Large intestine (tissue), 3 donors: ENCODE measurements around the gene ACSM6. TPM values are rescaled to one million over a fixed set of nuclear protein-coding genes. Genes with fewer than 3 reads are reported as not detected.
A peak's percentile ranks its signal among the peaks of the same experiment; 100 is the strongest.
"Not testable (repeated sequence)": the region's sequence is repeated elsewhere in the genome, so short reads cannot be mapped to it uniquely, and the experiment has no call there.

ENCODE experiments used
- DNase-seq, 2 donors: peaks; one replicate each; pipeline versions ENCODE4 v3.0.0 to v3.0.0-alpha.2; 2013
- H3K27ac ChIP-seq: one replicate; pipeline ENCODE4 v1.5.1; 2013; ENCODE audit warnings: low read length
- H3K27me3 ChIP-seq: 2 replicates; pipeline ENCODE4 v1.6.1; 2013; ENCODE audit warnings: low read length; ENCODE audit not compliant: control insufficient read depth, insufficient read depth
- H3K36me3 ChIP-seq: 2 replicates; pipeline ENCODE4 v1.6.1; 2013; ENCODE audit warnings: low read length; ENCODE audit not compliant: control insufficient read depth, insufficient read depth
- H3K4me1 ChIP-seq: one replicate; pipeline ENCODE4 v1.6.1; 2013; ENCODE audit warnings: low read length; ENCODE audit not compliant: control insufficient read depth, insufficient read depth
- H3K4me3 ChIP-seq: one replicate; pipeline ENCODE4 v1.5.1; 2013; ENCODE audit warnings: low read length
- H3K9me3 ChIP-seq: one replicate; pipeline ENCODE4 v1.6.1; 2013; ENCODE audit warnings: mild to moderate bottlenecking, low read depth, low read length, moderate library complexity; ENCODE audit not compliant: control insufficient read depth
- WGBS: methylation state at CpG from one replicate; pipeline ENCODE4 v1.1.5; 2013; ENCODE audit warnings: low lambda C conversion rate; ENCODE audit not compliant: insufficient coverage; 5-methylcytosine and 5-hydroxymethylcytosine counted together
- polyA plus RNA-seq: library from polyadenylated mRNA; unstranded; fragments of 120-200 nt; gene quantifications from one replicate; pipeline ENCODE4 v1.2.1, GENCODE V29; 2013

The ACSM6 gene
- polyA plus RNA-seq, 1 donor, result 0.06 TPM

DNA sequence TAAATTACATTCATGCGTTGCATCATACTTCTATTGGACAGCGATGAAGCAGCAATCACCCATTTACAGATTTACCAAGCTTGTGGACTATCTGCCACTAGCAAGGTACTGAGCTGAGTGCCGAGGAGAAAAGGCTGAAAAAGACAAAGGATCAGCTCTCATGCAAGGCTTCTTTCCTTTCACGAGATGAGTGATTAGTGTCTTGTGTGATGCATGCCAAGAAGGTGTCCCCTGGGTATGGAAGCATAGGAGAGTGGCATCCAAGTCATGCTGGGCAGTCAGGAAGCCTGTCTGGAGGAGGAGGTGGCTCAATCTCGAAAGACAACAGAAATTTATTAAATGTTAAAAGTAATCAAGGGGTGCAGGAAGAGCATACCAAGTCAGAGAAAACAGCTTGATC lies 40.9 kb downstream of the ACSM6 start:
- Histone ChIP-seq H3K9me3 (no peaks in the 10 kb centered on the region), H3K27me3 (no peaks in the 10 kb centered on the region), H3K4me3 (no peak overlapping the region), H3K27ac (no peak overlapping the region), H3K4me1 (peaks cover 6% of the 10 kb centered on the region), H3K36me3 (peaks cover 60% of the 10 kb centered on the region)
- no peak for DNase-seq
- WGBS, result no CpG with 5 or more reads among the region's 5 CpGs

DNA sequence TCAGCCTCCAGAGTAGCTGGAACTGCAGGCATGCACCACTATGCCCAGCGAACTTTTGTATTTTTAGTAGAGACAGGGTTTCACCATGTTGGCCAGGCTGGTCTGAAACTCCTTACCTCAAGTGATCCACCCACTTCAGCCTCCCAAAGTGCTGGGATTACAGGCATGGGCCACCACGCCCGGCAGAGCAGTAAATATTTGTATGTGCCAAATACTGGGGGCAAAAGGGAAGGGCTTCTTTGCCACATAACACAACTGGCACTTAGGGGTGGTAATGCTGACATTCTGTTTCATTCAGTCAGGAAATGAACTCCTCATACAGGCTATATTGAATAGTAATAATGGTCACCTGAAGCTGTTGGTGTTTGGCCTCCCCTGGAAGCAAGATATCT lies 41.6 kb downstream of the ACSM6 start:
- Histone ChIP-seq H3K27me3 (no peaks in the 10 kb centered on the region), H3K4me3 (no peak overlapping the region), H3K4me1 (no peaks in the 10 kb centered on the region), H3K36me3 (peaks cover 67% of the 10 kb centered on the region), H3K27ac (no peak overlapping the region), H3K9me3 (no peaks in the 10 kb centered on the region)
- no peak for DNase-seq
- no CpG with 5 or more reads among the region's 3 CpGs for WGBS

DNA sequence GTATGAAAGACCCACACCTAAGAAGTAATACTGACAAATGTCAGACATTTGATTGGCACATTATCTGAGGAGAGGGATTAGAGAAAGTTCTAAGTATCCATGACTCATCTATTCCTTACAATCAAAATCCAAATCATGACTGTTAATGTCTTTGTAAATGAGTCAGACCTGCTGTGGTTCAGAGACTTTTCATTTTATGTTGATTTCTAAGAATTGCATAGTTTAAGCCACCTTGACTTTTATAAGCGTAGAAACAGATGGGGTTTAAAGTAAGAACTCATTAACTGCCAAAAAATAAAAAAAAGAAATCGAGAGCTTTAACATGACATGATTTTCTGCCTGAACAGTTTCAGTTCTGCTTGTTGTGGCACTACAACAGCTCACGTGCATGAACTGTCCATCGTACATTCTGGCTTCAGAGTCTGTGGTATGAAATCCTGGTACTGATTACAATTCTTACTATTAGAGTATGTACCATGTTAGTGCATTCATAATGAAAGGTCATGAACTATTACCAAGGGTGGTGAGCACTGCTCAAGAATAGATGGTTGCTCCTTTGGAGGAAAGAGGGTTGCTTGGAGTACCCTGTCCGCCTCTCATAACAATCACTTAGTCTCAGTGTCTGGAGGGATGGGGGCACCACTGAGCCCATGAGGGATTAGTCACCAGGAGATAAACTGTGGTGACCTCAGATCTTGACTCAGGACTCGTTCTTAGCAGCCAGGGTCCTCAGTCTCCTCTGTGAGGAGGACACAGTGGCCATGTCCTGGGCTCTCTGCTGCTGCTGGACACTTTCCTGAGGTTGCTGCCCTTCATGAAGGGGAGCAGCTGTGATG lies 42.2 kb downstream of the ACSM6 start:
- Histone ChIP-seq H3K27ac (no peak overlapping the region), H3K4me1 (no peaks in the 10 kb centered on the region), H3K9me3 (no peaks in the 10 kb centered on the region), H3K27me3 (no peaks in the 10 kb centered on the region), H3K4me3 (no peak overlapping the region), H3K36me3 (peaks cover 73% of the 10 kb centered on the region)
- no peak for DNase-seq
- WGBS, result 90% methylated on average over 4 of the region's 6 CpGs

DNA sequence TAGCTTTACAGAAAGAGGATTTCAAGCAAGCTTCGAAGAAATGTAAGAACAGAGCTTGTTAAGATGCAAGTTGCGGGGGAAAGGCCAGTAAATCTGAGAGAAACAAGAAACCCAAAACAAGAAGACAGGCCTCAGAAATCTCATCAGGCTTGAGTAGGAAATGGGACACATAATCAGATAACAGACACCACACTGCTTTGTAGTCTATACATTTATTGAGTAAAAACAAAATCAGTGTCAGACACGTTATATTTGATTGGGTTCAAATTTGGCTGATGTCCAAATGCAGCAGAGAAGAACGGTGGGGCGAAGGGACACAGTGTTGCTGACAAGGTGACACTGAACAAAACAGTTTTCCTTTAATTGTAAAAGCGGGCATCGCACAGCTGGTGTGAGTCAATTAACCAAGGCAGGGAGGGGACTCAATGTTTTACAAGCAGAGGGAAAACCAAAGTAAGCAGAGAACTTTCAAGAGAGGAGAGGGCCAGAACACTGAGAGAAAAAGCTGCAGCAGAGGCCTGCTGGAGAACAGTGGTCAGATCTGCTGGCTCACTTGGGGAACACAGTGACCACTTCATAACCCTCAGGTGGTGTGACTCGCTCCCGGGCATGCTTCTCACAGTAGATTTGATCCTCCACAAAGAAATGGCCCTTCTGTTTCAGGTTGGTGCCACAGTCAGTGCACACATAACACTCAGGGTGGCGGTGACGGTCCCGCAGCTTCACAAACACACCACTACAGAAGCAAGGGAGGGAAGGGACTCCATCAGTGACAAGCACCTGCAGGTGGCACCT lies 43.5 kb downstream of the ACSM6 start:
- DNase-seq, result no peak
- no peaks in the 10 kb centered on the region for H3K27me3 ChIP-seq
- no peaks in the 10 kb centered on the region for H3K9me3 ChIP-seq
- no peak overlapping the region for H3K4me3 ChIP-seq
- H3K36me3 ChIP-seq, result peaks cover 85% of the 10 kb centered on the region
- 100% methylated on average over 2 of the region's 12 CpGs for WGBS
- no peak overlapping the region for H3K27ac ChIP-seq
- H3K4me1 ChIP-seq, result no peaks in the 10 kb centered on the region

DNA sequence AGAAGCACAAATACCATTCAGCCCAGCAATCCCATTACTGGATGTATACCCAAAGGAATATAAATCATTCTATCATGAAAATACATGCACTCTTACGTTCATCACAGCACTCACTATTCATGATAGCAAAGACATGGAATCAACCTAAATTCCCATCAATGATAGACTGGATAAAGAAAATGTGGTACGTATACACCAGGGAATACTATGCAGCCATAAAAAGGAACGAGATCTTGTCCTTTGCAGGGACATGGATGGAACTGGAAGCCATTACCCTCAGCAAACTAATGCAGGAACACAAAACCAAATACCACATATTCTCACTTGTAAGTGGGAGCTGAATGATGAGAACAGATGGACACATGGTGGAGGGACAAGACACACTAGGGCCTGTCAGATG lies 46.1 kb downstream of the ACSM6 start:
- not testable (repeated sequence) for H3K4me1 ChIP-seq, H3K4me3 ChIP-seq, H3K27me3 ChIP-seq, DNase-seq, H3K27ac ChIP-seq, H3K9me3 ChIP-seq
- 100% methylated on average over 2 of the region's 3 CpGs for WGBS
- peaks cover 85% of the 10 kb centered on the region for H3K36me3 ChIP-seq

DNA sequence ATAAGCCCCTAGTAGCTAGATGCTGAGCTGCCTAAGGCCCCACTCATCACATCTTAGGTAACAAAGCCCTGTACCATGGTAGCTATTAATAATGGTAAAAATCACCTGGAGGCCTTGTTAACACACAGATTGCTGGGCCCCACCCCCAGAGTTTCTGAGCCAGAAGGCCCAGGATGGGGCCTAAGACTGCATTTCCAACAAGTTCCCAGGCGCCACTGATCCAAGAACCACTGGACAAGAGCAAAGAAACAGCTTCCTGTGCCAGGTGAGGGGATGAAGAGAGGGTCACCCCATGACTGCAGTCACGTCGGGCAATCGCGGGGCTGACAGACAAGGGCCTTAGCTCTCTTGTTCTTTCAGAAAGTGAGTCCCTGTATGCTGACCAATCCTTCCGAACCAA lies 46.8 kb downstream of the ACSM6 start:
- Histone ChIP-seq H3K36me3 (peaks cover 88% of the 10 kb centered on the region), H3K9me3 (no peaks in the 10 kb centered on the region), H3K4me3 (no peak overlapping the region), H3K27ac (no peak overlapping the region), H3K4me1 (no peaks in the 10 kb centered on the region), H3K27me3 (no peaks in the 10 kb centered on the region)
- DNase-seq, result no peak
- WGBS, result no CpG with 5 or more reads among the region's 6 CpGs

DNA sequence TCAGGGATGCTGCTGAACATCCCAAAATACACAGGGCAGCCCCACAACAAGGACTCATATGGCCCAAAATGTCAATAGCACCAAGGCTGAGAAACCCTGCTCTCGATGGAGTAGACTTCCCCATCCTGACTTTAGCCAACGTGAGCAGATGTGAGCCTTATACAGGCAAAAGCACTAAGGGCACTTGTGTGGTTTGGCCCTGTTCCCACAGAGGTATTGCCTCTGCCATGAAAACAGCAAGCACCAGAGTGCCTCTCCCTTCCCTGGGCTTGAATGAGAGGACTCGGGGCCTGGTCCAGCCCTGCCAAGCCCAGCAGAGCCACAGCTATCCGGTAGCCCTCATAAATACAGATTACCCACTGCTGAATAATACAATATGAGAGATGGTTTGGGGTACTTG lies 47.5 kb downstream of the ACSM6 start:
- H3K27me3 ChIP-seq, result no peaks in the 10 kb centered on the region
- H3K4me3 ChIP-seq, result no peak overlapping the region
- WGBS, result no CpG with 5 or more reads among the region's 4 CpGs
- peaks cover 88% of the 10 kb centered on the region for H3K36me3 ChIP-seq
- no peaks in the 10 kb centered on the region for H3K9me3 ChIP-seq
- H3K4me1 ChIP-seq, result no peaks in the 10 kb centered on the region
- H3K27ac ChIP-seq, result no peak overlapping the region
- no peak for DNase-seq

DNA sequence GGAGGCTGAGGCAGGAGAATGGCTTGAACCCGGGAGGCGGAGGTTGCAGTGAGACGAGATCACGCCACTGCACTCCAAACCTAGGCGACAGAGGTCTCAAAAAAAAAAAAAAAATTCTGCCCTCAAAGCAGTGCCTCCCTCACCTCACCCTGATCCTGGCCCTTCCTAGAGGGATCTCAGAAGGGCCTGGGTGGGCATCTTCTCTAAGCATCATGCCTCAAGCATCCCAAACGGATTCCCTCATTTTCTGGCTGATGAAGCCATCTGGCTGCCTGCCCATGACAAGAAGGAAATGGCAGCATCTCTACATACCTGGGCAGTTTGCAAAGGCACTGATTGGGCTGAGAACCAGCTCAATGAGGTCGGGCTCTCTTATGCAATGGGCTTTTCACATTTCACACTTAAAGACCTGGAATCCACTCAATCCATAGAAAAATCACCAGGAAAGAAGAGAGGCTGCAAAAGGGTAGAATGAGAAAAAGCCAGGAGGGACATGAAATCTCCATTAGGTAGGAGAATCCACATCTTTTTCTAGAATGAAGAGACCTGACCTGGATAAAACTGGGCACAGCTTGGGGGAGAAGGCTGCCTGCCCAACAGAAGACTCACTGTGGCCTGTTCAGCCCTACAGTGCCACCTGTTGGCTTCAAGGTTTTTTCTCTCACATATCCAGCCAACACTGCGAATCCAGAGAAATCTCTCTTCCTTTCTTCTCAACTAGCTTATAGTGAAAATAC lies 48.7 kb downstream of the ACSM6 start:
- Histone ChIP-seq H3K4me3 (no peak overlapping the region), H3K36me3 (peaks cover 88% of the 10 kb centered on the region), H3K4me1 (peaks cover 2% of the 10 kb centered on the region), H3K9me3 (no peaks in the 10 kb centered on the region), H3K27ac (no peak overlapping the region), H3K27me3 (no peaks in the 10 kb centered on the region)
- no peak for DNase-seq
- 57% methylated on average over 1 of the region's 8 CpGs for WGBS

DNA sequence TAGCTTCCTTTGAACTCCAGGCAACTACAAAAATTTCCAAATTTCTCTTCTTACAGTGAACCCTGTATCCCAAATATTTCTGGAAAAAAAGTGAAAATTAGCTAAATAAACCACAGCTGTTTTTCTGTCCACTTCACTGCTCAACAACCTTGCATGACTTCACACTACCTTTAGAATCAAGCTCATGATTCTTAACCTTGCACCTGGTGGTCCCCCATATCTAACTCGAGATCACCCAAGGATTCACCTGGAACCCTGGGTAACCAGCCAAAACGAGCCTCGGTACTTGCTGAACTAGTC lies 49.2 kb downstream of the ACSM6 start:
- H3K27ac ChIP-seq, result no peak overlapping the region
- no peak overlapping the region for H3K4me3 ChIP-seq
- no peaks in the 10 kb centered on the region for H3K27me3 ChIP-seq
- DNase-seq, result no peak
- H3K4me1 ChIP-seq, result peaks cover 2% of the 10 kb centered on the region
- no peaks in the 10 kb centered on the region for H3K9me3 ChIP-seq
- WGBS, result no CpG with 5 or more reads among the region's 3 CpGs
- peaks cover 88% of the 10 kb centered on the region for H3K36me3 ChIP-seq

DNA sequence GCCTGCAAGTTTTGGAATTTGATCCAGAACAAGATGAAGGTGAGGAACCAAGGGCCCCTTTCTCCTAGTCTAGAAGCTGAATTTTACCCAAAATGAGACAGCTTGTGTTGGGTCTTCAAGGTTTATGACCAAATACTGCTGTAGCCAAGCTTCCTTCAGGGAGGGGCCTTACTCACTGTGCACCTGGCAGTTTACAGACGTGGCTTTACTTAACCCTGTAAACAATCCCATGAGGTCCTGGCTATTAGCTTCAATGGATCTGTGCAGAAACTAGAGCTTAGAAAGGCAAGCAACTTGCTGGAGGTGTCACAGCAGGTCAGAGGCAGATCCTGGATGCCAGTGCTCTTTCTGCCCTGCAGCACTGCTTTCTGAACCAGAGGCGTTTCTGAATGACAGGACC lies 50.1 kb downstream of the ACSM6 start:
- peak in 1 of 2 donors; percentile 2 for DNase-seq
- no CpG with 5 or more reads among the region's 2 CpGs for WGBS
- H3K27ac ChIP-seq, result no peak overlapping the region
- no peaks in the 10 kb centered on the region for H3K27me3 ChIP-seq
- peaks cover 2% of the 10 kb centered on the region for H3K4me1 ChIP-seq
- peaks cover 88% of the 10 kb centered on the region for H3K36me3 ChIP-seq
- H3K4me3 ChIP-seq, result no peak overlapping the region
- no peaks in the 10 kb centered on the region for H3K9me3 ChIP-seq
